Measurements from ENCODE around the gene PSMB5. TPM values are rescaled to one million over a fixed set of nuclear protein-coding genes. Genes with fewer than 3 reads are reported as not detected.
"Not testable (repeated sequence)": the region's sequence is repeated elsewhere in the genome, so short reads cannot be mapped to it uniquely, and the experiment has no call there.

PSMB5 gene
- total and polyA plus RNA-seq, 2 of the 13 experiments (the other 11 are each of a cell fraction or from before 2014, with no cell fraction given): 705 to 871 TPM

DNA sequence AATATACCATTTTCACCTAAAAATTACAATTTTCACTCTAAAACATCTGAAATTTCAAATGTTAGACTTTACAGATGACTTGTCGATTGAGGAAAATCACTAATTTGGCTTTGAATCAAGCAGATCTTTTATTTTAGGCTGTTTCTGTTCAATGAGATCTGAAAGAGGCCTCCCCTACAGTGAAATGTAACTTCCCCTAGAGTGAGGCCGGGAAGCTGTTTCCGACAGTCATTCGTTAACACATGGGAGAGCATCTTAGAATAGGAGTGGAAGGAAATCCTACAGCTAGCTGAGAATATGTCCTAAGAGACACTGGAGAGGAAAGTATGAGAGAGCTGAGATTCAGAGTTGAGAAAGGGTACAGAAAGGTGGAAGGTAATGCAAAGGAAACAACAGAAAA is 19.1 kb downstream of the PSMB5 start:
- Histone ChIP-seq H3K4me3 (replicated peaks in 1 of 3; ENCODE audit: insufficient read depth in 1 of 3, low read depth in 2 of 3, low read length in 3 of 3) (no peak overlapping the region), H3K4me2 (ENCODE audit: low read depth, low read length) (no peak overlapping the region), H3K36me3 (replicated peaks in 1 of 2; ENCODE audit: control insufficient read depth in 1 of 2, insufficient read depth in 2 of 2, low read length in 2 of 2) (no peaks in the 10 kb centered on the region), H3K79me2 (ENCODE audit: insufficient read depth, low read length) (no peaks in the 10 kb centered on the region), H3K4me1 (ENCODE audit: insufficient read depth, low read length) (peaks cover 18% of the 10 kb centered on the region), H2AFZ (ENCODE audit: low read length) (no peak overlapping the region), H3K9me3 (ENCODE audit: low read length) (no peaks in the 10 kb centered on the region), H3K27me3 (ENCODE audit: control insufficient read depth in 1 of 2, insufficient read depth in 2 of 2, low read length in 2 of 2) (no peaks in the 10 kb centered on the region), H3K9ac (ENCODE audit: insufficient read depth, low read depth, low read length) (no peak overlapping the region), H3K27ac (ENCODE audit: extremely low read length, insufficient read depth, low read length) (no peak overlapping the region), H4K20me1 (ENCODE audit: insufficient read depth, low read length) (no peaks in the 10 kb centered on the region)
- CTCF ChIA-PET (ENCODE audit: low intra/inter-chr PET ratio, low total read pairs): no interaction called here
- no TSS peak for BruUV-seq (replicated peaks)
- WGBS (ENCODE audit: low lambda C conversion rate): 80% methylated on average over 4 of the region's 4 CpGs
- POLR2A ChIA-PET: interaction anchor here (2.6 to 4.2 kb wide), 3 partner anchors 8 to 86 kb away, joined by 6 to 44 read pairs (median 7); partner anchors contain the start of gene PRMT5
- no peak for DNase-seq (ENCODE audit: low spot score)
- TF ChIP-seq, protein P1, sequence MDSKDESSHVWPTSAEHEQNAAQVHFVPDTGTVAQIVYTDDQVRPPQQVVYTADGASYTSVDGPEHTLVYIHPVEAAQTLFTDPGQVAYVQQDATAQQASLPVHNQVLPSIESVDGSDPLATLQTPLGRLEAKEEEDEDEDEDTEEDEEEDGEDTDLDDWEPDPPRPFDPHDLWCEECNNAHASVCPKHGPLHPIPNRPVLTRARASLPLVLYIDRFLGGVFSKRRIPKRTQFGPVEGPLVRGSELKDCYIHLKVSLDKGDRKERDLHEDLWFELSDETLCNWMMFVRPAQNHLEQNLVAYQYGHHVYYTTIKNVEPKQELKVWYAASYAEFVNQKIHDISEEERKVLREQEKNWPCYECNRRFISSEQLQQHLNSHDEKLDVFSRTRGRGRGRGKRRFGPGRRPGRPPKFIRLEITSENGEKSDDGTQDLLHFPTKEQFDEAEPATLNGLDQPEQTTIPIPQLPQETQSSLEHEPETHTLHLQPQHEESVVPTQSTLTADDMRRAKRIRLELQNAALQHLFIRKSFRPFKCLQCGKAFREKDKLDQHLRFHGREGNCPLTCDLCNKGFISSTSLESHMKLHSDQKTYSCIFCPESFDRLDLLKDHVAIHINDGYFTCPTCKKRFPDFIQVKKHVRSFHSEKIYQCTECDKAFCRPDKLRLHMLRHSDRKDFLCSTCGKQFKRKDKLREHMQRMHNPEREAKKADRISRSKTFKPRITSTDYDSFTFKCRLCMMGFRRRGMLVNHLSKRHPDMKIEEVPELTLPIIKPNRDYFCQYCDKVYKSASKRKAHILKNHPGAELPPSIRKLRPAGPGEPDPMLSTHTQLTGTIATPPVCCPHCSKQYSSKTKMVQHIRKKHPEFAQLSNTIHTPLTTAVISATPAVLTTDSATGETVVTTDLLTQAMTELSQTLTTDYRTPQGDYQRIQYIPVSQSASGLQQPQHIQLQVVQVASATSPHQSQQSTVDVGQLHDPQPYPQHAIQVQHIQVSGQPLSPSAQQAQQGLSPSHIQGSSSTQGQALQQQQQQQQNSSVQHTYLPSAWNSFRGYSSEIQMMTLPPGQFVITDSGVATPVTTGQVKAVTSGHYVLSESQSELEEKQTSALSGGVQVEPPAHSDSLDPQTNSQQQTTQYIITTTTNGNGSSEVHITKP (CRISPR knock-in tag; IDR thresholded peaks at IDR 0.05; ENCODE audit: low read depth): peak; percentile 53; the same call in 1 of the 2 replicates
- TF ChIP-seq TOE1 (CRISPR knock-in tag; IDR thresholded peaks at IDR 0.05): no peak
- no peak for TF ChIP-seq IRF2 (CRISPR knock-in tag; IDR thresholded peaks at IDR 0.05)
- 0 out of 2 replicates have a peak, but pooled peaks have one; percentile 24 for TF ChIP-seq JUNB (CRISPR knock-in tag; IDR thresholded peaks at IDR 0.05; ENCODE audit: borderline replicate concordance)
- in situ Hi-C loops (cut with HindIII; ENCODE audit: extremely low pct_ligation_motif_present, low pct_unique_long_range_greater_than_20kb) (no loop called here), intact Hi-C loops (cut with micrococcal nuclease; ENCODE audit: unreplicated experiment) (no loop called here)
- no peak for ATAC-seq
- FAIRE-seq: no peak

GRCh38 chr14:23013749-23014054 is 21.0 kb downstream of the PSMB5 start:
- BruUV-seq (replicated peaks); H3K79me2 ChIP-seq (ENCODE audit: insufficient read depth, low read length); H2AFZ ChIP-seq (ENCODE audit: low read length); H3K9me3 ChIP-seq (ENCODE audit: low read length); H3K36me3 ChIP-seq (replicated peaks in 1 of 2; ENCODE audit: control insufficient read depth in 1 of 2, insufficient read depth in 2 of 2, low read length in 2 of 2); ATAC-seq; in situ Hi-C loops (cut with HindIII; ENCODE audit: extremely low pct_ligation_motif_present, low pct_unique_long_range_greater_than_20kb); H3K4me2 ChIP-seq (ENCODE audit: low read depth, low read length); H3K4me3 ChIP-seq (replicated peaks in 1 of 3; ENCODE audit: insufficient read depth in 1 of 3, low read depth in 2 of 3, low read length in 3 of 3); H3K27me3 ChIP-seq (ENCODE audit: control insufficient read depth in 1 of 2, insufficient read depth in 2 of 2, low read length in 2 of 2); H3K27ac ChIP-seq (ENCODE audit: extremely low read length, insufficient read depth, low read length); H3K9ac ChIP-seq (ENCODE audit: insufficient read depth, low read depth, low read length); H4K20me1 ChIP-seq (ENCODE audit: insufficient read depth, low read length); CTCF ChIA-PET (ENCODE audit: low intra/inter-chr PET ratio, low total read pairs); FAIRE-seq; intact Hi-C loops (cut with micrococcal nuclease; ENCODE audit: unreplicated experiment); DNase-seq (ENCODE audit: low spot score): not testable (repeated sequence)
- H3K4me1 ChIP-seq (ENCODE audit: insufficient read depth, low read length): peaks cover 34% of the 10 kb centered on the region
- WGBS (ENCODE audit: low lambda C conversion rate): 45% methylated on average over 5 of the region's 5 CpGs
- POLR2A ChIA-PET: interaction anchor here (1.0 to 3.7 kb wide), 7 partner anchors 9 to 84 kb away, joined by 3 to 17 read pairs (median 6); partner anchors contain the start of genes ACIN1, C14orf119 and PRMT5
- peak; percentile 50; the same call in 1 of the 2 replicates for TF ChIP-seq ZNF605 (CRISPR knock-in tag; IDR thresholded peaks at IDR 0.05)
- 0 out of 2 replicates have a peak, but pooled peaks have one; percentile 54 for TF ChIP-seq ADNP (CRISPR knock-in tag; IDR thresholded peaks at IDR 0.05)
- 0 out of 2 replicates have a peak, but pooled peaks have one; percentile 7 for TF ChIP-seq ZGPAT (CRISPR knock-in tag; IDR thresholded peaks at IDR 0.05)
- 0 out of 2 replicates have a peak, but pooled peaks have one; percentile 57 for TF ChIP-seq ZNF850 (CRISPR knock-in tag; conservative IDR thresholded peaks at IDR 0.05)
- TF ChIP-seq SALL2 (CRISPR knock-in tag; IDR thresholded peaks at IDR 0.05): 0 out of 2 replicates have a peak, but pooled peaks have one; percentile 26
- TF ChIP-seq NFYB (CRISPR knock-in tag; IDR thresholded peaks at IDR 0.05): 0 out of 2 replicates have a peak, but pooled peaks have one; percentile 11
- TF ChIP-seq ZMYM2 (CRISPR knock-in tag; IDR thresholded peaks at IDR 0.05): peak; percentile 79
- TF ChIP-seq CHD4 (IDR thresholded peaks at IDR 0.05; ENCODE audit: borderline replicate concordance, low read length): 0 out of 2 replicates have a peak, but pooled peaks have one; percentile 54
- TF ChIP-seq MED8 (CRISPR knock-in tag; IDR thresholded peaks at IDR 0.05; ENCODE audit: insufficient replicate concordance): peak; percentile 43
- peak; percentile 29; the same call in 1 of the 2 replicates for TF ChIP-seq ZNF777 (CRISPR knock-in tag; IDR thresholded peaks at IDR 0.05)
